C1 segment of cervical spinal cord (tissue), 14 donors: ENCODE data around the gene NSFL1C.
A peak's percentile ranks its signal among the peaks of the same experiment; 100 is the strongest.
"Not testable (repeated sequence)": the region's sequence is repeated elsewhere in the genome, so short reads cannot be mapped to it uniquely, and the experiment has no call there.

Source experiments
- DNase-seq, 14 donors: peaks; one replicate each; lab custom pipeline; 2025; lab: John Stamatoyannopoulos, UW

The NSFL1C gene

GRCh38 chr20:1466211-1467081 lies at the start of gene NSFL1C:
Gene NSFL1C (minus strand): TSS chr20:1466849. CDS start chr20:1466824, 25 bp downstream.
- peak; percentile 67 to 97 (median 89) for DNase-seq

- DNase-seq, result no peak
These were observed 47.2 kb upstream of the NSFL1C start for GRCh38 chr20:1513801-1514200.

GRCh38 chr20:1509237-1509636 lies 42.6 kb upstream of the NSFL1C start:
- DNase-seq, result no peak

- DNase-seq, result no peak
These were observed 41.9 kb upstream of the NSFL1C start for GRCh38 chr20:1508574-1508973.

GRCh38 chr20:1507276-1507675 lies 40.6 kb upstream of the NSFL1C start:
- no peak for DNase-seq

GRCh38 chr20:1505871-1506270 lies 39.2 kb upstream of the NSFL1C start:
- DNase-seq, result no peak

- DNase-seq, result no peak
These were observed 38.7 kb upstream of the NSFL1C start for GRCh38 chr20:1505361-1505760.

GRCh38 chr20:1503564-1504227 lies 37.0 kb upstream of the NSFL1C start:
- DNase-seq, result peak in 8 of 14 donors; percentile 21 to 45 (median 28)

GRCh38 chr20:1500496-1500895 lies 33.8 kb upstream of the NSFL1C start:
- no peak for DNase-seq

- DNase-seq, result no peak
These were observed 33.1 kb upstream of the NSFL1C start for GRCh38 chr20:1499528-1500420.

GRCh38 chr20:1497371-1497770 lies 30.7 kb upstream of the NSFL1C start:
- not testable (repeated sequence) for DNase-seq

- no peak for DNase-seq
These were observed 30.3 kb upstream of the NSFL1C start for GRCh38 chr20:1496930-1497329.

- no peak for DNase-seq
These were observed 27.8 kb upstream of the NSFL1C start for GRCh38 chr20:1494436-1494835.

- DNase-seq, result no peak
These were observed 26.9 kb upstream of the NSFL1C start for GRCh38 chr20:1493536-1493935.

- no peak for DNase-seq
These were observed 25.4 kb upstream of the NSFL1C start for GRCh38 chr20:1491860-1492642.

GRCh38 chr20:1491281-1491840 lies 24.7 kb upstream of the NSFL1C start, which contains the start of gene SIRPB2:
Gene SIRPB2 (minus strand): TSS chr20:1491420. CDS start chr20:1491359, 61 bp downstream.
- peak in 3 of 14 donors; percentile 21 to 40 (median 27) for DNase-seq

GRCh38 chr20:1490643-1491195 lies 24.1 kb upstream of the NSFL1C start:
- DNase-seq, result no peak

- no peak for DNase-seq
These were observed 23.3 kb upstream of the NSFL1C start for GRCh38 chr20:1489764-1490436.

- no peak for DNase-seq
These were observed 22.7 kb upstream of the NSFL1C start for GRCh38 chr20:1489325-1489724.

- no peak for DNase-seq
These were observed 19.9 kb upstream of the NSFL1C start for GRCh38 chr20:1486566-1486965.
